Stimulated activated naive CD8-positive, alpha-beta T cell treated with anti-CD3 and anti-CD28 coated beads, Interleukin-15, Interleukin-2, amounts not matched to agents 100 U/mL and 50 U/mL, for 24 hours (primary cell): Measurements from ENCODE around the gene NRROS.
"Not testable (repeated sequence)": the region's sequence is repeated elsewhere in the genome, so short reads cannot be mapped to it uniquely, and the experiment has no call there.

Experiments used
- ATAC-seq: fragments of 150-1000 bp; cut with Tn5 transposase; one replicate; pipeline ENCODE4 v1.10.0; 2021
- DNase-seq: peaks from one replicate; pipeline ENCODE4 v3.0.0; 2021

Gene NRROS

DNA sequence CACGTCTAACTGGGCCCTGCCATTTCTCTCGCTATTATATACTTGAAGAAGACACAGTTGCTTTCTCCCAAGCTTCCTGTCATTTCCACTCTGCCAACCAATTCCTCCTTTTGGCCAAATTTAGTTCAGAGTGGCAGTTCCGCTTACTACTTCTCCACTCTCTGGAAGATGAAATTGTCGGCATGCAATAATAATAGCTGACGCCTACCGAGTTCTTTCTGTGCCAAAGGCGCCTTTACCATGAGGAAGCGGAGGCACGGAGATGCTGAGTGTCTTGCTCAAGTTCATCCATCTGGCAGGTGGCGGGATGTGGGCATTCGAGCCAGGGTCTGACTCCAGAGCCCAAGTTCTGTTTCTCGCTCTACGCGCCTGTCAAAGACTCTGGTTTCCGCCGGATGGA, 14.6 kb upstream of the NRROS start:
- ATAC-seq = no peak
- DNase-seq = no peak

DNA sequence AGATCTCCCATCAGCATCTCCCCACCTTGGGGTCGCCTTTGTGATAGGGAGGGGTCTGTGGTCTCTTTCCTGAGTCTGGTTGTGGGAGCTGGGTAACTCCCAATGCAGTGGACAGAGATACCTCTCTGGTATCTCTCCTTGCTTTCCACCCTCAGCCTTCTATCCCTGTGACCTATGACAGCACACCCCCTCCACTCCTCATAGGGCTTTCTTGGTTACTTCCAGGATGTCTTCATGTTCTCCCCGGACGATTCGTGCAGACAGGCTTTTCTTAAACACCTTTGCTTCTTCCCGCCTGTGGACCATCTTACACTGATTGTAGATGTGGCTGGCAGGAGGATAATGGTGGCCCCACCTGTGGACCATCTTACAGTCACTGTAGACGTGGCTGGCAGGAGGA, 14.2 kb upstream of the NRROS start:
- DNase-seq (no peak), ATAC-seq (no peak)

DNA sequence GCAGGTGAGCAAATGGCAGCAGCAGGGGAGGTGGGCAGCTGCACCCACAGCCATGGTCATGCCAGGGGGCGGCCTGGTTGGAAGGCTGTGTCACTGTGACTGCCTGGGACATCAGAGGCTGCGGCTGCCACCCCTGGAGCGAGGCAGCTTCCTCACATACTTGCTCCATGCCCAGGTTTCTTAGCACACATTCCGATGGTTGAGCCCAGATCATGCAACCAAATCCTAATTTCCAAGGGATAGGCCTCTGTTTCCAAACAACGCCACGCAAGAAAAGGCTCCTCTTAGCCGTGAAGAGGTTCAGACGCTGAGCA, 11.6 kb upstream of the NRROS start:
- ATAC-seq (no peak), DNase-seq (no peak)

DNA sequence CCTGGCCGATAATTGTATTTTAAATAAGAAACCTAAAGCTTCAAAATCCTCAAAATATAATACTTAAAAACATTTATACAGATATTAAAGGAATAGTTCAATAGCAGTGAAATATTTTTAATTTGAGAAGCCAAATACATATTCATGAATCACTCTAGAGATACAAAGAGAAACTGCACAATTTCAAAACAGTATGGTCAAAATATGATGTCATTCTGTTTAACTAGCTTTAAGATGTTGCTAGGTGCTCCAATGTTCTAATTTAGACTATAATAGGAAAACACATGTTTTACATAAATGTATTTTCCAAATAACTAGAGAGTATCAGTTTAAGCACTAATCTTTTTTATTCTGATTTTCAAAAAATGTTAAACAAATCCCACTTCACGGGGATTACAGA, 10.3 kb upstream of the NRROS start:
- DNase-seq = no peak
- no peak for ATAC-seq

DNA sequence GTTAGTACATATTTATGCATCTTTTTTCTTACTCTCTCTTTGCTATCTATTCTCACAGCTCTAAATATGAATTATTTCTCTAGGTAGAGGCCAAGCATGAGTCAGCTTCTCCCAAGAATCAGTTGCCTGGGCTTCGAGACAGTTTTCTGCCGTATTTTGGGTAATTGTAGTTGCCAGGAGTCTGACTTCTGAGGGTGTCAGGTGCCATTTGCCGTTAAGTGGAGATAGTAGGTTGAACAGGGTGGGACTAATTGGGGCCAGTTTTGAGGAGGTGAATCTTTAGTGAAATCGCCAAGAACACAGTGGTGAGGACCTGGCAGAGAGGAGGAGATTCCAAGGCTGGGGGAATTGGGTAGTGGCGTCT, 7.8 kb upstream of the NRROS start:
- ATAC-seq (peak; percentile 1), DNase-seq (no peak)

DNA sequence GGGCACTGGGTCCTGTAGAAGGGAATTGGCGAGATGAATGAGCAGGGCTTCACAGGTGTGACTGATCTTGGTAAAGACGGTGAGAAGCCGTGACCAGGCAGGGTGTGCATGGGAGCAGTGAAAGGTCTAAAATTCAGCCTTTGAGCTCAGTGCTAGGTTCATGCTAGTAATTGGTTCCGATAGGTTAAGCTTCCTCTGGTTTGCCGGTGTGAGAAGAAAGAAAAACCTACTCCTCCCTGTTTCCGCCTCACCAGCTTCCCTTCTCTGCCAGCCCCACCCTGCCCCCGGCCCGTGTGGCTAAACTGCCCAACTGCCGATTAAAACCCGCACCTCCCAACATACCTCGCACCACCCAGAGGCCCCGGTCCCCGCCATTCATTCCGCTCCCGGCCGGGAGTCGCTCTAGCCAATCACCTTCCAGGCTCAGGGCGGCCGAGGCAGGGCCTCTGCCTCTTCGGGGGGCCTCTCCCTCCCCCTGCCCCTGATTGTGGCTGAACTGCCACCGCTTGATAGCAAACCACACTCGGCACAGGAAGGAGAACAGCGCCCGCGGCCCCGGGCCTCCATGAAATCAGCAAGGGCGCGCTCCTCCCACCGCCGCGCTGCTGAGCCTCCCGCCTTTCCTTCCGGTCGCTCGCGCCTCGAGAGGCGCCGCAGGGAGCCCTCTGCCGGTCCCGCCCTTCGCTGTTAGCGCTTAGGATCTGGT, 7.3 kb upstream of the NRROS start:
- peak; percentile 88 for DNase-seq
- ATAC-seq = peak; percentile 82

DNA sequence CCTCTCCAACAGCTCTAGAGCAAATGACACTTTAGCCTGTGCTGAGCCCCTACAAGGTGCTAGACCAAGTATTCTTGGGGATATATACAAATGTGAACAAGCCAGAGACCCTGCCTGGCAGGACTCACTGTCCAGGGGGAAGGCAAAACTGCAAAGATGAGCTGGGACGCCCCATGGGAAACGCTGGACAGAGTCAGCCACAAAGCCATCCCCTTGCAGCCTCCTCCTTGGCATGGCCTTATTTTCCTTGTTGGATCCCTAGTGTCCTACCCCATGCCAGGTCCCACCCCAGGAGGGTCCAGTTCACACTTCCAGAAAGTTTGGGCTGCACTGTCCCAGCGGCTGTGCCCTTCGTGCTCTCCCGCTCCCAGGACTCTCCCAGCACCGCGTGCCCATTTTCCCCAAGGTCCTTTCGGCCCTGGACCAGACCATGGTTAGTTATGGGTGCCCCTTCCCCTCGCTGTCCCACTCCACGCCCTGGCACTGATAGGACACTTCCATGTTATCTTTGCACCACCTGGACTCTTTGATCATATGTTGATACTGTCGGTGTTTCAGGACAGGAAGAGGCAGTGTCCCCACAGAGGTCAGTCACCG, 5.8 kb upstream of the NRROS start:
- DNase-seq (no peak), ATAC-seq (no peak)

DNA sequence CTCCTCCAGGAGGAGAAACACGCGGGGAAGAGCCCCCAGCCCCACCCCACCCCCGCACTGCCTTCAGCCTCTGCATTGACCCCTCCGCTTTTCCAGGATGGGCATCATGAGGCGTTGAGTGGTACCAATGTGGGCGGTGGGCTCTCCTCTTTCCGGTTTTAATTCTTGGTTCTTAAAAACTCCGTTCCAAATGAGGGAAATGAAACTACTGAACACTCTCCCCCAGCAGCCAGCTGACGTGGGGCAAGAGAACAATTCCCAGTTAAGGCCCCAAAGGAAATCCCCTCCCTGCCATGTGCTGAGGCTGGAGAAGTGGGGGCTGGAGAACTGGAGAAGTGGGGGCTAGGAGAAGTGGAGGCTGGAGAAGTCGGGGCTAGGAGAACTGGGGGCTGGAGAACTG, 5.3 kb upstream of the NRROS start:
- no peak for ATAC-seq
- DNase-seq = no peak

DNA sequence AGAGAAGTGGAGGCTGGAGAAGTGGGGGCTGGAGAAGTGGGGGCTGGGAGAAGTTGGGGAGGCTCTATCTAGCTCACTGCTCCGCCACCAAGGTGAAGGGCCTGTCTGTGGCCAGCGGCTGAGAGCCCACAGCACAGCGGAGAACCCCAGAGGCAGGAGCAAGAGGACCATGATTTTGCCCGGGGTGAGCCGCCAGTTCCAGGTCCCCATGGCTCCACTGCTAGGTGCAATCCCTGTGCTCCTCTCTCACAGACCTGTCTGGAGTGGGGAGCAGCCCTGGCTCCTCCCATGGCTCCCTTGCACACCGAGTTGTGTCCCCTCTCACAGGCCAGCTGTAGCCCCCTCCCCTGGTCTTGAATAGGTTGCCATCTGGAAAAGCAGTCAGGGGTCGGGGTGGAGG, 4.7 kb upstream of the NRROS start:
- ATAC-seq (no peak), DNase-seq (no peak)

DNA sequence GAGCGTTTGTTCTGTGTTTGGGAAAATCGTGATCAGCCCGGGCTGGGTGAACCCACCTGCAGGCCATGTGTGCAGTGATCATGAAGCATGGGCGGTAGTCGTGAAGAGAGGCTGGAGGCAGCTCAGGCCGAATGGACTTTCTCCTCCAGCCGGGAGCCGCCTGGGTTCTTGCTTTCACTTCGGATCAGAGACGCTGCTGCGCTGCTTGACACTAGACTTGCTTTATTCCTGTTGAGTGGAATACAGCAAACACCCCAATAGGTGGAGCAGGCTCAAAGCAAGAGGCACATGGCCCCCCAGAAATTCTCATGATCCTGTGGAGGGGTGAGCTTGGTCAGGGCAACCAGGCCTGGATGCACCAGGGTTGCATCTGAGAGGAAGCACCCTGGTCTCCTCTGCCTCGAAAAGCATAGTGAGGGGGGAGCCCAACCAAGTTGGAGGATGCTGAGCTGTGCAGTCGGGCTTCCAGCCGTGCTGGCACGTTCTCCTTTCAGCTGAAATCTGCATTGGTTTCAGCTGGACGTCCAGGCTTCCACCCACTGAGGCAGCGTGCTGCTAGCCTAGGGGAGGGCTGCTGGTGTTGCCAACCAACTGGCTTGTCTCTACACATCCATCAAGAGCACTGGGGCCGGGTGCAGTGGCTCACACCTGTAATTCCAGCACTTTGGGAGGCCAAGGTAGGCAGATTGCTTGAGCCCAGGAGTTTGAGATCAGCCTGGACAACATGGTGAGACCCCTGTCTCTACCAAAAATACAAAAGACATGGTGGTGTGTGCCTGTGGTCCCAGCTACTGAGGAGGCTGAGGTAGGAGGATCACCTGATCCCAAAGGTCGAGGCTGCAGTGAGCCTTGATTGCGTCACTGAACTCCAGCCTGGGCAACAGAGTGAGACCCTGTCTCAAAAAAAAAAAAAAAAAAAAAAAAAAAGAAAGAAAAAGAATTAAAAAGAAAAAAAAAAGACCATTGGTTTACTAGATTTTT, 2.8 kb upstream of the NRROS start:
- no peak for ATAC-seq
- no peak for DNase-seq

DNA sequence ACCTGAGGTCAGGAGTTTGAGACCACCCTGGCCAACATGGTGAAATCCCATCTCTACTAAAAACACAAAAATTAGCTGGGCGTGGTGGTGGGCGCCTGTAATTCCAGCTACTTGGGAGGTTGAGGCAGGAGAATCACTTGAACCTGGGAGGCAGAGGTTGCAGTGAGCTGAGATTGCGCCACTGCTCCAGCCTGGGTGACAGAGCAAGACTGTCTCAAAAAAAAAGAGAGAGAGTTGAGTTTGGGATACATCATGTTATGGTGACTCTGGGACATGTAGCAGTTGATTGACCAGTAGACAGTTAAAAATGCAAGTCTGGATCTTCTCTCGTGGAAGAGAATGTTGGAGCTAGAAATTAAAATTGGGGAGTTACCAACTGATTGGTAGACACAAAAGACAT, 1.6 kb upstream of the NRROS start:
- not testable (repeated sequence) for DNase-seq, ATAC-seq

DNA sequence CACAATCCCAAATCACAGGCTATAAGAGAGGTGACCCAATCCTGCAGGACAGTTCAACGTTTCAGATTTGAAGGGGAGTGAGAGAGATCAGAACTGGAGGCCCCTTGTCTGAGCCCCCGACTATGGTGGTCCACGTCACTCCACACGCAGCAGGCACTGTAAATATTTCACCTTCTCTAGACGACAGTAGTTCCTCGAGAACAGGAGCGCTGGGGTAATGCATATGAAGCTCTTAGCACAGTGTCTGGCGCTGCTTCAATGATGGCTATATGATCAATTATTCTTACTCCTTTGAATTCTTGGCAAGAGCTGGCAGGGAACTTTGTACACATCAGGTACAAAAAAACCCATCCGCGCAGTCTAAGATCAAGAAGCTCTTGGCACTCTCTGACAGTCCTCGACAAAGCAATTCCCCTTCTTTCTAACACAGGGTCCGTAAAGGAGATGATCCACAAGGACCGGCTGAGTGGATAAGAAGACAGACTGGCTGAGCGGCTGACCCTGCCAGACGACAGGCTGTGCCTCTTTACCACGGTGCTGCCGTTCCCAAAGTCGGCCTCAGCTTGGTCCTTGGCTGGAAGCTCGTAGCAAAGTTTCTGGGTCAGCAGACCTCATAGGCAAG, 522 bp upstream of the NRROS start:
- DNase-seq (no peak), ATAC-seq (no peak)

DNA sequence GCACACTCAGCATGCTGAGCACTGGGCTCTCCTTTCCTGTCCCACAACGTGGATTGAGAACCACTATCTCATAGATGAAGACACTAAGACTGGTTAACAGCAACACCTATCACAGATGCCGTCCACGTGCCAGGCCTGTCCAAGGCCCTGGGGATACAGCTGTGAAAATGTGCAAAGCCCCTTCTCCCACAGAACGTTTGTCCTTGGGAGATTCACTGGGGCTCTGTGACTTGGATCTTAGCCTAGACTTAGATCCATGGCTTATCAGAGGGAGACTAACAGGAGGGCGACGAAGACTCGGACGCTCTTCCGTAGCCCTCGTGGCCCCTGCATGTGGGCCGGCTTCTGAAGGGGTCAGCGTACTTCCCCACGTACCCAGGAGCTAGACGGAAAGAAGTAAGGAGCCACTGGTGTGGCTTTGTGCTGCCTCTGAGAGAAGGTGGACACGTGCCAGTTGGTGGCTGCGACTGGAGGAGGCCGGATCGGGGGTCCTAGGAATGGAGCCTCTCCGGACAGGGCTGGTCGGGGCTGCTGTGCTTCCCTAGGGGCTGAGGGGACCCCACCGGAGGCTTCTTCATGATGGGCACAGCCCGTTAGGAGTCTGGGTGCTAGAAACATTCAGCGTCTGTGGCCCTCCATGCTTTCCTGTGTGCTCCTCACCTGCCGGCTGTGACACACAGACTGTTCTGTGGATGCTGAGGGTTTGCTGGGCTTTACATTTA, 964 bp downstream of the NRROS start:
- ATAC-seq = peak; percentile 5

DNA sequence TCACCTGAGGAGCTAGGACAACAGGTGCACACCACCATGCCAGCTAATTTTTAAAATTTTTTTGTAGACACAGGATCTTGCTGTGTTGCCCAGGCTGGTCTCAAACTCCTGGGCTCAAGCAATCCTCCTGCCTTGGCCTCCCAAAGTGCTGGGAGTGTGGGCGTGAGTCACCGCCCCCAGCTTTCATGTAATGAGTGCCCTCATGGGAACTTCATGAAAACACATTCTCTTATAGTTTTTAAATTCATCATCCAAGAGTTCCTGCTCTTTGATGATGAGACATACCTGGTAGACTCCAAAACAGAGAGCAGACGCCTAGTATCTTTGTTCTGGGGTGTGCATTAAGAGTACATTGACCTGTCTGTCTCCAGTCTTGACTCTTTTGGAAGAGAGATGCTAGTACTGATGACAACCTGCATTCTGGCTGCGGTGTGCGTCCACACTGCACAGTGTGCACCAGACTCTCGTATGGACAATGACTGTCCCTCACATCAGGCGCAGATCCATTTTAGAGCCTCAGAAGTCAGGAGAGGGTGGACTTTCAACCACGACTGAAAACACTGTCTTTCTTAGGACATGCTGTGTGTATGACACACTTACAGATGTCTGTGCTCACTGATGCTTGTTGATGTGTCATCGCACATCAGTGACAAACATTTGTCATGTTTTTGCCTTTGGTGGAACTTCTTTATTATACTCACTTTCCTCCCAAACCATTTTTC, 2.0 kb downstream of the NRROS start:
- peak; percentile 44 for ATAC-seq
- DNase-seq = peak; percentile 56

More for the DNA sequence above, 964 bp downstream of the NRROS start:
- DNase-seq = no peak

DNA sequence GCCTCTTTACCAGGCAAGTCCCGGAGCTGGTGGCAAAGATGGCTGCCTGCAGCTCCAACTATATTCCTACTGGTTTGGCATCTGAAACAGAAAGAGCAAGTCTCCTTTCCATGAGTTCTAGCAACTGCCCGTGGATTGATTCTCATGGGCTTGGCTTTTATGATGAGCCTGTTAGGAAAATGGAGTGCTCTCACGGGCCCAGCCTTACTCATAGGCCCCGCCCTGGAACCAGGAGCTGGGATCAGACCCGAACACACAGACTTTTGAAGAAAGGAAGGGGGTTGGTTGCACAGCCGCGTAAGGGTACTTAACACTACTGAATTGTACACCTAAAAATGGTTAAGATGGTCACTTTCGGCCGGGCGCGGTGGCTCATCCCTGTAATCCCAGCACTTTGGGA, 2.9 kb downstream of the NRROS start:
- ATAC-seq (no peak), DNase-seq (no peak)

DNA sequence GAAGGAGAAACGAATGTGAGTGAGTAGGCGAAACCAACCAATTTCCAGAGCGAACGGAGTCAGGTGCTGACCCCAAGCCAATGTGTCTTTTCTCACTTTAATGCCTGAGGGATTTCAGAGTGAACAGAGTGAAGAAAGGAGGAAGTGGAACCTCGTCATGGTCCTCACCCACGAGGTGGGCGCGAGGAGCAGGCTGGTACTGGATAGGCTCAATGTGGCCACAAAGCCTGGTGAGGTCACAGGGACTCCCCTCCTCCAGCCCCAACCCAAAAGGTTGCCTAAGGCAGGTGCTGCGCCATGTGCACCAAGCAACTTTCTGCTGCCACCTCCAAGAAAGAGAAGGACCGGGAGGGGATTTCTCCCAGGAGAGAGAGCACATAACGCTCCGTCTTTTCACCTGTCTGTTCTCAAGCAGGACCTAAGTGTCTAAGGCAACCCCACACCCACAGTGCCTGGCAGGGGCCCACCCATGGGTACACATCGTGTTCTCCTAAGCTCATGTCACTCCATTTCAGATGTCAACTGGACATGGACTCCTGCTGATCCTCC, 3.8 kb downstream of the NRROS start:
- ATAC-seq = peak; percentile 66

DNA sequence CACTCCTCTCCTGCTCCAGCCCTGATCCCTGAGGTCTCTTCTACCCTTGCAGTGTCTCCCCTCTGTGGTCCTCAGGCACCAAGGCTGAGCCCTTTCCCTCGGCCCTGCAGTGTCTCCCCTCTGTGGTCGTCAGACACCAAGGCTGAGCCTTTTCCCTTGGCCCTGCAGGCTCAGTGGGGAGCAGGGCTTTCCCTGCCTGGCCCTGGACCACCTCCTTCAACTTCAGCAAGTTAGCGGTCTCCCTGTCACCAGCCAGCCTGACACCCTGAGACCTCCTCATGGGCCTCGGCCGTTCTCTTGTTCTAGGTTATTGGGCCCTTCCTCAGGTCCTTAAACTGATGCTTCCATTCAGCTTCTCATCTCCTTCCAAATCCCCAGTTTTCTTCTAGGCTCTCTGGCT, 4.3 kb downstream of the NRROS start:
- ATAC-seq (no peak), DNase-seq (no peak)

More for the DNA sequence above, 3.8 kb downstream of the NRROS start:
- DNase-seq = peak; percentile 71

DNA sequence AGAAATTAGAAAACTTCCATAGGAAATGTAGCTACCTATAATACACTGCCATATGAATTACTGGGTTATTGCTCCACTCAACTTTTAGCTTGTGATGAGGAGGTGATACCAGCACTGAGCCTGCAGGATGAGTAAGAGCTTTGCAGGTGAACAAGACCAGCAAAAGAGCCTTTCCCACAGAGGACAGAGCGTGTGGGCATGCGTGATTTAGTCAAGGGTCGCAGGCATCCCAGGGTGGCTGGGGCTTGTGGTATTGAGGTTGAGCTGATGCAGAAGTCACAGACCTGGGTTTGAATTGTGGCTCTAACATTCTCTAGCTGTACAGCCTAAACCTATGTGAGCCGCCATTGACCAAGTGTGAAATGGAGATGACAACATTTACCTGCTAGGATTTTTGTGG, 5.6 kb downstream of the NRROS start:
- ATAC-seq (peak; percentile 23), DNase-seq (no peak)

DNA sequence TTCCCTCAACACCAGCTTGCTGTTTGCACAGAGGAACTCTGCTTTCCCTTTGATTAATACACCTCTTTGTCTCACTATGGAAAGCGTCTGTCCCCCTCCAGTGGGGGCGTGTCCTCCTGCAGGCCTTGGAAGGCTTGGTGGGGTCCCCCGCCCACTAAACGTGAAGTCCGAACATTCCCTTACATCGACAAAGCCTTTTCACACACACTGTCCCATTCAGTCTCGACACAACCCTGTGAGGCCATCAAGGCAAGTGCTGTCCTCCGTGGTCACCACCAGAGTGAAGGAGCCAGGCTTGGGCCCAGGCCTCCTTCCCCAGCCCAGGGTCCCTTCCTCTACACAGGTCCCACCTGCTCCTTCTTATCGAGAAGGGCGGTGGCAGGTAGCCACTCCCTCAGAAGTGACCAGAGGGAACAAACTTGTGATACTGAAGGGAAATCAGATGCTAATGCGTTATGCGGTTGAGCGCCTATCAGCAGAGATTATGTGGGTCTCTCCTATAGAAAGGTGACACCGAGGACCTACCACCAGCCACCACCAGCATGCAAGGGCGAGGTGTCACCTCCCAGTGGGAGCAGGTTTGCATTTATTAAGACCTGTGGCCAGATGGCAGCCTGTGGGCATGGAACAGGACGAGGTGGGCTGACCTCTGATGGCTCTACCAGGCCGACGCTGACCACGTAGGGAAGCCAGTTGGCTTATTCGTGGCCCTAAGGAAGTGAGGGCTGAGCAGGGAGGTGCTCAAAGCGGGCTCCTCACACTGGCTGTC, 6.6 kb downstream of the NRROS start:
- ATAC-seq (no peak), DNase-seq (no peak)

DNA sequence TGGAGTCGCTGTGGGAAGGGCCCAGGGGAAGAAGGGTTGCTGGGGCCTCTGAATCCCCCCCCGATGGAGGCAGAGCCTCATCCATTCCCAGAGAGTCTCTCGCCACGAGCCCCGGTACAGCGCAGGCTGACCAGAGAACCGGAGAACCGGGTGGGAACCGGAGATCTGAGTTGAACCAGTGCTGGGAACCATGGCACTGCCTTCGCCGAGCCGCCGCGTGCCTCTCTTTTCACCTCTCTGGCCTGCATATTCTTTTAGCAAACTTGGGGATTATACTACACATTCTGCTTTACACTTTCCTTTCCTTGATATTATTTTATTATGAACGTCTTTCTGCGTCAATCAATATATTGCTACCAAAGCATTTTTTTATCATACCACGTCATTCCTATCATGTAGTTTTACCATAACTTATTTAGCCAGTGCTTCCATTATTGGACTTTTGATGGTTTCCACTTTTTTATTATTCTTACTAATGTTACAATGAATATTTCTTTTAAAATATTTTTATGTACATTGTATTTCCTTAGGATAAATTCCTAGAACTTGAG, 7.2 kb downstream of the NRROS start:
- no peak for ATAC-seq

More for the DNA sequence above, 7.2 kb downstream of the NRROS start:
- no peak for DNase-seq
